GM08714 (cell line): ENCODE measurements around the gene BFSP2.

ENCODE experiments used
- H3K4me3 ChIP-seq: fragments of 200-500 bp; sonication (Bioruptor generic); 2 replicates; pipeline ENCODE4 v1.5.1; 2014; ENCODE audit warnings: mild to moderate bottlenecking, low read length, inconsistent platforms
- ZNF274 ChIP-seq: IDR thresholded peaks from 2 replicates; pipeline ENCODE4 v1.6.1; 2012; ENCODE audit warnings: mild to moderate bottlenecking, low read depth, low read length

Gene BFSP2

DNA sequence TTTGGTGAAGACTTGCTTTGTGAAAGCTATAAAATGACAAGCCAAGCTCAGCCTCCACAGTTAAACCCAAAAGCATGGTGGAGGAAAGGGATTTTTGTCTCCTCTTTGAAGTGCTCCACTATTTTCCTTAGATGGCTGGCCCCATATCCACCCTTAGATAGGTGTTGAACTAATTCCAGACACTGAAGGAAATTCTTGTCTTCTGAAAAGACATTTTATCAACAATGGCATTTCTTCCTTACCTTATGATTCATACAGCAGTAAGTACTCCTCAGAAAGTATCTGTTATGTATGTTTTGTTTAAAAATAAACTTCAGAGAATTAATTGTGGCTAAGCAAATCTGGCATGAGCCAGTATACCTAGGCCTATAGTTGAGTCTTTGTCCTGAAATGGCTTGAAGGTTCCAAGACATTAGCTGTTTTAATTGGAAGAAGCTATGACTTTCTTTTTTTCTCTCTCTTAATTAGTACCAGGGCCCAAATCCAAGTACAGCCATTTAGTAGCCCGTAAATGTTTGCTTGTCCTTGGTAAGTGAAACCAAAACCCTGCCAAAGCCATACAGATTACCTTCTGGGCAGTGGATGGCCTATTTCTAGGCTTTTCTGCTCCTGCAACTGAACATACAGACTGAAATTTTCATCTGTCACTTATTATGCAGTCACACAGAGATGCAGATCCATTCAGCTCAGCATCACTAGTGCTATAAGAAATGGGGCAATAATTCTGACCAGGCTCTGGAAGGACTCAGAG lies 5.1 kb upstream of the BFSP2 start:
- no peak for TF ChIP-seq ZNF274

DNA sequence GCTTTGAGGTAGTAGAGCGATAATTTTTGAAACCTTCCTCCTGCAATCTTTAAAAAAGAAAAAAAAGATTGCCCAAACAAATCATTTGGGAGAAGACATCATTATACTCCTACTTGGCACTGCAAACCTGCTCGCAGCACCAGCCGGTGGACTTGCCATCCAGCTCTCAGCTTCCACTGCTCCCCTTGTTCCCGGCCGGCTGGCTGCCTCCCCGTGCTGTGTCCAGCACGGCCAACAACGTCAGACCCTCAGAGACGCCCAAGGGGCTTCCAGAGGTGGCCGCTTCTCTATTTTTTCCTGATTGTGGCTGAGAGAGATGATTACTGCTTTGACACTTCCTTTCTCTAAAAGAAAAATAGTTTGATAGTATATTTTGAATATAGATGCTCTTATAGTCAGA lies 3.0 kb upstream of the BFSP2 start:
- H3K4me3 ChIP-seq: no peak overlapping the region
- TF ChIP-seq ZNF274: 0 out of 2 replicates have a peak, but pooled peaks have one; percentile 10

More for the DNA sequence above, 5.1 kb upstream of the BFSP2 start:
- no peak overlapping the region for H3K4me3 ChIP-seq

DNA sequence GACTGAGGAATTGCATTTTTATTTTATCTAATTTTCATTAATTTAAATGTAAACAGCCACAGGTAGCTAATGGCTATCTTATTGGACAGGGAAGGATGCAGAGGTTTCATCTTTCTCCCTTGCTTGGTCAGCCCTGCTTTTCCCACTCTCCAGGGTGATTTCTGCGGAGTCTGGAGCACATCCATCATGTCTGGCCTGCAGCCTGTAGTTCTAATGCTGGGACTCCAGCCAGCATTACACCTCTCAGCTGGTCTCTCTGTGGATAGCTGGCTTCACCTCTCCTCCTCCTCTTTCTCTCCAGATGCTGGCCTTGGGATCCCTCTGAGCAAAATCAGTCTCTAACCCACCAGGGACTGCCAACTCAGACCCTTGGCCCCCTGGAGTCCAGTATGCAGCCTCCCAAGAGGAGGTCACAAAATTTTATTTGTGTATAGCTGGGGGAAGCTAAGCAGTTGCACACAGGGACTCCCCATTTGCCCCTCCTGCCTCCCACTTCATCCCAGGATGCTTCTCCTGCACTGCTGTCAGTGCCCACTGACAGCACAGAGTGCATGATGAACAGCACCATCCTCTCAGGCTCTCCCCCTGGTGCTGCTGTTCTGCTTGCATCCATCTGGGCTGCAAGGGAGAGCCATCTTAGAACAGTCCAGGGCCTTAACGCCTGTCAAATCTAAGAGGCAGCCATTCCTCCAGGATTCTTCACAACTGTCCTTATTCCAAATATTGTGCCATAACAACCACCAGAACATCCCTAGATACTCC lies 1.7 kb downstream of the BFSP2 start:
- no peak for TF ChIP-seq ZNF274
- H3K4me3 ChIP-seq: no peak overlapping the region

DNA sequence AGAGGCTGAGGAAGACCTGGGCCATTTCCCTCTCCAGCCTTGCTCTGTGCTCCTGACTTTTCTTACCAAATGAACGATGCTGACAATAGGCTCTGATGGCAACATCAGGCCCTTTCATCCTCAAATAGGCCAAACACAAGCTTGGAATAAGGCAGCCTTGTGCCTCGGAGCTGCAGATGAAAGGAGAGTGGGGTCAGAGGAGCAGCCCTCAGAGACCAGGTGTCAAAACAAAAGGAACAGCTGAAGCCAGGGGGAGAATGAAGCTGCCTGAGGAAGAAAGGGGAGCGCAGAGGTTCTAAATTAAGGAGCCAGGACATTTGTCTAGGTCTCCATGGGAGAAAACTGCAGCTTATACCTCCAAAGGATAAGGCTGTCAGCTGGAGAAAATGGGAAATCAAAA lies 5.1 kb downstream of the BFSP2 start:
- no peak overlapping the region for H3K4me3 ChIP-seq
- no peak for TF ChIP-seq ZNF274

DNA sequence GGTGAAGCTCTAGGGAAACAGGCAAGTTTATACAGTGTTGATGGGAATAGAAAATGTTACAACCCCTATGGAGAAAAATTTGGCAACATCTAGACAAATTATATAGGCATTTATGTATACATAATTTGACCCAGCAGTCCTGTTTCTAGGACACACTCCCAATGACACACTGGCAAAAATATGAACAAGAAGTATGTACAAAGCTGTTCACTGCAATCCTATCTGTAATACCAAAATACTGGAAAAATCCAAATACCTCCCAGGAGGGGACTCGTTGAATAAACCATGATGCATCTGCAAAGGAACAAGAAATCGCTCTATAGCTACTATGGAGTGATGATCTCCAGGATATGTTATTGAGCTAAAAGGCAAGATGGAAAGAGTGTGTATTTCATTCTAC lies 8.5 kb downstream of the BFSP2 start:
- no peak overlapping the region for H3K4me3 ChIP-seq
- no peak for TF ChIP-seq ZNF274

DNA sequence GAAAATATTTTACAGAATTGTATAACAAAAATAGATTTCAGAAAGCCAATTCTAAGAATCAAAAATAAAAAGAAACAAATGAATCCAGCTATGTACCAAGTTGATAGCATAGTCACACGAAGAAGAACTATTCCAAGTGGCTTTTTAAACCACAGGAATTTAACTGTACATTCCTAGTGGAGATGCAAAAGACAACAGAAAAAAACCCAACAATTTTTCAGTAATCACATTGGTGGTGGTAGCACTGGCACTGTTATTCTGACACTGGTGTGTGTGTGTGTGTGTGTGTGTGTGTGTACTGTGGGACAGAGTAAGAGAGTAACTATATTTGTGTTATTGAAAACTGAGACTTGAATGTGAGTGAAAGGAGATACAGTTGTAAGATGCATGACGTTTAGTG lies 9.1 kb downstream of the BFSP2 start:
- no peak overlapping the region for H3K4me3 ChIP-seq
- TF ChIP-seq ZNF274: no peak

DNA sequence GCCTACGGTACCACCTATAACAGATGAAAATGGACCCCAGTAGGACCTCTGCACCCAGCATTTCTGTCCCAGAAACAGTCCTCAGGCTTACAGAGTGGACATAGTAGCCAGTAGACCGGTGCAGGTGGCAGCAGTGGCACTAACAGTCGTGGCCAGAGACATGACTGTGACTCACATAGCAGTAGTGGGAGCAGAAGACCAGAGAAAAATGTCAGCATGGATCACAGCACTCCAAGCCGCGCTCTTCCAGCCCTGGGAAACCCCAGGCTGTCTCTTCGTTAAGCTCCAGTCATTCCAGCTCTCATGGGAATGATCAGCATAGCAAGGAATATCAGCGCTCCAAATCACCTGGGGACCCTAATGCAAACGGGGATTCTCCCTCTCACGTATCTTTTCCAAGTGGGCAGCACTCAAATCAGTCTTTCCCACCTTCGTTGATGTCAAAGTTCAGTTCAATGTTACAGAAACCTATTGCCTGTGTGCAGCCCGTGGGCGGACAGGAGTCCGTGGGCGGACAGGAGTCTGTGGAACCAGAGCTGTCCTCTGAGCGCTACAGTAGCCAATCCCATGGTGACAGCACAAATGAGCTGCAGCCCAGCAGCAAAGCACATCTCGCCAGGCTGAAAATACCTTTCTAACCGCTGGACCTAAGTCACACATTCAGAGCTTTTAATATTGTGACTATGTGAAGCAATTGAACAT lies 10.5 kb downstream of the BFSP2 start:
- no peak overlapping the region for H3K4me3 ChIP-seq
- no peak for TF ChIP-seq ZNF274

DNA sequence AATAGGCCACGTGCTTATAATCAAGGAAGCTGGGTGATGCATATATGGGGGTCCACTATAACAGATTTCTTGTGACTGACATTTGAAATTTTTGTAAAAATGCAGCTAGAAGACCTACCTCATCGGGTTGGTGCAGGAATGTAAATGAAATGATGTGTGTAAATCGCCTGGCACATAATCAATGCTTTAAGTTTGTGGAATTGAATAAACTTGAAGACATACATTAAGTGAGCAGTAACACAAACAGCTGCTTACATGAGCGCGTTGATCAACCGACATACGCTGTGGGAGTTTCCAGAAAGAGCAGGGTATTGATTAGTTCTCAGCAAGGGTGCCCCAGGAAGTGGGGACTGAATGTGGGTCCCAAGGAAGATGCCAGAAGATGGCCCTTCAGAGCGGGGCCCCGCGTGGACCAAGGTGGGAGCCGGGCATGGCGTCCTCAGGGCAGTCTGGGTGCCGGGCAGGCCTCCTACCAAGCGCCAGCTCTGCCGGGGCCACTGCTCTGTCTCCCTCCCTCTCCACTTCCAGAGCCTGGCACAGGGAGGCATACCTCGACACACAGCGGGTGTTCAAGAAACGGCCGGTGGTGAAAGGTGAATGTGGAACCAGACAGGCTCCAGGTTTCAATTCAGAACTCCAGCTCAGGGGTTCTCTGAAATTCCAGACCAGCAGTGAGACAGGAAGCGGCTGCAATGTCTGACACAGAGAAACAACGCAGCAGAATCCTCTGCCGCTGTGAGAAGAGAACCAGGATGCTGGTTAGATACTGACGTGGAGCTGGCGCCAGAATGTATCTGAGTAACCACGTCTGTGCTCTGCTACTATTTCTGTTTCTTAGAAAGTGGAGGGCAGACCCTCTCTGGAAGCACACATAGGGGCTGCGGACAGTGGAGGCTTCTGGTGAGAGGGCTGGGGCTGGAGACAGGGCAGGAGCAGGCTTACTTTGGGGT lies 12.6 kb downstream of the BFSP2 start:
- no peak overlapping the region for H3K4me3 ChIP-seq
- TF ChIP-seq ZNF274: no peak

DNA sequence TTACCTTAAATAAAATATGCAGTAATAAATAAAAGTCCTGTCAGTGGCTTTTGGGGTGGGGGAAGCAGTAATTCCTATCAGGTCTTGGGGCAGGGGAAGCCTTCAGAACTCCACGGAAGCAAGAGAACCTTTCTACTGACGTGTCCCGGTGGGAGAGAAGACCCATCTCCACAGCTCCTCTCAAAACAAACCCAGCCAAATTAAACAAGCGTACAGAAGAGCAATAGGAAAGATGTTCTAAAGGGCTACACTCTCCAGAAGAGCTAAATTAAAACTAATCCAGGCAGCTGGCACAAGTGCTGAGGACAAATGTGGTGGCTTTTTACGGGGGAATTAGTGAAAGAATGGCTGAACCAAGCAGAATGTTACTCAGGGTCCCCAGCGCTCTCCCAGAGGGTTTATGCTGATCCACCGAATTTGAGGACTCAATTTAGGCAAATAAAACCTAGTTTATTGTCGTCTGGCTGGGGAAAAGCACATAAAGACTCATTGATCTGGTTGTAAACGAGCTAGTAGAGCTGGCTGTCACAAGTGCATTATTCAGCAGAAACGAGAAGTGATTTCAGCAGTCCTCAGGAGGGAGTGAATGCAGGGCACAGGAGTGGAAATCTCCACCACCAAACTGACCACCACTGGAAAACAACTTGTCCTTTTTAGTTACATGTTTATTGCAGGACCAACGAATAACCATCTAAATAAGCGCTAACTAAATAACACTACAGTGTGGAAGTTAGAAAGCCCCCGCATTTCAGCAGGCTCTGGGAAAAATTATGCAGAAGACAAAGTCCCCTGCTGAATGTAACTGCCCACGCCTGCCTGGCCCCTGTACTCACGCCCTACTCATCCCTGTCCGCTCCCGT lies 13.5 kb downstream of the BFSP2 start:
- TF ChIP-seq ZNF274: no peak
- H3K4me3 ChIP-seq: no peak overlapping the region

DNA sequence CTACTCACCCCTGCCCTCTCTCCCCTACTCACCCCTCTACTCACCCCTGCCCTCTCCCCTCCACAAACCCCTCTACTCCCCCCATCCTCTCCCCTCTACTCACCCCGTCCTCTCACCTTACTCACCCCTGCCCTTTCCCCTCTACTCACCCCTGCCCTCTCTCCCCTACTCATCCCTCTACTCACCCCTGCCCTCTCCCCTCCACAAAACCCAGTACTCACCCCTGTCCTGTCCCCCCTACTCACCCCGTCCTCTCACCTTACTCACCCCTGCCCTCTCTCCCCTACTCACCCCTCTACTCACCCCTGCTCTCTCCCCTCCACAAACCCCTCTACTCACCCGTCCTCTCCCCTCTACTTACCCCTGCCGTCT lies 14.2 kb downstream of the BFSP2 start:
- H3K4me3 ChIP-seq: no peak overlapping the region

DNA sequence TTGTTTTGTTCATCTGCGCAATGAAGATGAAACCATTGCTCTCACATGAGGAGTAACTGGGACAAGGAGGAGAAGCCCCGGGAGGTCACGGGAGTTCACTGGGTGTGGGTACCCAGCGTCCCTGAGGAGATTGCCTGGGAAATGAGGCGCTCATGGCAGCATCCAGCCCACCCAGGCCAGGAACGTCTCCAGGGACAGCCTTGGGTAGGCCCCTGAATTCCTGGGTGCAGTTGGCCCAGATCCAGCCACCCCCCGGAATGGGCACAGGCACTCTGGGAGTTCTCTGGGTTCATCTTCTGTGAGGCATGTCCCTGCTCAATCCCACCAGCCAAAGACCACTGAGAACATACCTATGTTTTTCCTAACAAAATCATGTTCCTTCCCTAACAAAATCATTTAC lies 18.5 kb downstream of the BFSP2 start:
- no peak for TF ChIP-seq ZNF274
- no peak overlapping the region for H3K4me3 ChIP-seq

More for the DNA sequence above, 14.2 kb downstream of the BFSP2 start:
- no peak for TF ChIP-seq ZNF274

DNA sequence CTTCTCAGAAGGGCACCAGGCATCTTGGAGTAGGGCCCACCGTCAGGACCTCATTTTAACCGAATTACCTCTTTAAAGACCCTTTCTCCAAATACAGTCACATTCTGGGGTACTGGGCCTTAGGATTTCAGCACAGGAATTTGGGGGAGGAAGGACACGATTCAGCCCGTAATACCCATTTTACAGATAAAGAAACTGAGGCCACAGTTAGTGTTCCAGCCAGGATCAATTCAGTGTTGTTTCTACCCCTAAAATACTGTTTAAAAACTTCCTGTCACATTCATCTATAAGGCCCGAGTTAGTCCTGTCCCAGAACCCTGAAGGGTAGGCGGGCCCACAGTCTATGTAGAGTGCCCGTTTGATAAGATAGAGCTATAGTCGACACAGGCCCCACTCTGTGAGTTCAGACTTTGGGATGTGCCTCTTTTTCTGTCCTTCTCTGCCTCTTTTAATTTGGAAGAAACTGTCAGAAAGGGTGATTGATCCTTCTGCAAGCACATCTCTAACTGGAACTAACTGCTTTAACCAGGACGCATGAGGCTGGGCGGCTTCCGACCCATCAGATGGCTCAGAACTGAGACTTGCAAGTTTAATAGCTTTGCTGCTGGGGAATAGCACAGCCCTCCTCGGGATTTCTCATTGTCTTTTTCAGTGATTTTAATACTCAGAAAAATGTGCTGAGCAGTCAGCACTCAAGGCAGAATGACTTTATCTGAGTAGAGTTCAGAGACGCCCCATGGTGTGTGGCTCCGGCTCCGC lies 19.5 kb downstream of the BFSP2 start:
- no peak for TF ChIP-seq ZNF274
- no peak overlapping the region for H3K4me3 ChIP-seq
